Upper lobe of right lung (tissue), 1 donor: ENCODE results near the gene INO80. TPM values are rescaled to one million over a fixed set of nuclear protein-coding genes. Genes with fewer than 3 reads are reported as not detected.
"Not testable (repeated sequence)": the region's sequence is repeated elsewhere in the genome, so short reads cannot be mapped to it uniquely, and the experiment has no call there.

Experiments used
- ATAC-seq: fragments of 200-7000 bp; cut with Tn5 transposase; one replicate; pipeline ENCODE4 v1.9.1; 2020; ENCODE audit warnings: mild to moderate bottlenecking, moderate library complexity
- DNase-seq: peaks from one replicate; pipeline ENCODE4 v3.0.0-alpha.2; 2020
- H3K27ac ChIP-seq: fragments of 200-600 bp; one replicate; pipeline ENCODE4 v1.8.0; 2022
- H3K27me3 ChIP-seq: fragments of 200-600 bp; one replicate; pipeline ENCODE4 v1.8.0; 2022; ENCODE audit warnings: mild to moderate bottlenecking
- H3K36me3 ChIP-seq: fragments of 200-600 bp; one replicate; pipeline ENCODE4 v1.8.0; 2022
- H3K4me1 ChIP-seq: fragments of 200-600 bp; one replicate; pipeline ENCODE4 v1.8.0; 2022
- H3K4me3 ChIP-seq: fragments of 200-600 bp; one replicate; pipeline ENCODE4 v1.8.0; 2022; ENCODE audit warnings: mild to moderate bottlenecking
- H3K9me3 ChIP-seq: fragments of 200-600 bp; one replicate; pipeline ENCODE4 v1.8.0; 2022
- intact Hi-C: fragments of 100-400 bp; cut with DNase I; formaldehyde crosslinking; loops from one replicate; pipeline ENCODE4 v1.11.0; 2022
- total RNA-seq: library from RNA; stranded (reverse); fragmentation: NEBNext Ultra II Directional; extraction: Animal tissue kit (Norgen Biotek cat#: 25700); gene quantifications from one replicate; pipeline ENCODE4 v1.2.1, GENCODE V29; 2021
- TF ChIP-seq, protein P1 (sequence below): fragments of 200-600 bp; IDR thresholded peaks from one replicate; pipeline ENCODE4 v1.8.0; 2022; ENCODE audit warnings: antibody characterized with exemption
- donor health status: DM: no; HTN: yes; CAD: no; lungs with severe emphysema.

INO80 gene
- total RNA-seq, 1 donor from 2014 or later, result 35.6 TPM

- Histone ChIP-seq H3K9me3 (no peaks in the 10 kb centered on the region), H3K4me3 (no peak overlapping the region), H3K36me3 (no peaks in the 10 kb centered on the region), H3K27me3 (no peaks in the 10 kb centered on the region), H3K4me1 (no peaks in the 10 kb centered on the region), H3K27ac (no peak overlapping the region)
- ATAC-seq (no peak), DNase-seq (no peak)
- intact Hi-C loops, result no loop called here
- TF ChIP-seq, protein P1, sequence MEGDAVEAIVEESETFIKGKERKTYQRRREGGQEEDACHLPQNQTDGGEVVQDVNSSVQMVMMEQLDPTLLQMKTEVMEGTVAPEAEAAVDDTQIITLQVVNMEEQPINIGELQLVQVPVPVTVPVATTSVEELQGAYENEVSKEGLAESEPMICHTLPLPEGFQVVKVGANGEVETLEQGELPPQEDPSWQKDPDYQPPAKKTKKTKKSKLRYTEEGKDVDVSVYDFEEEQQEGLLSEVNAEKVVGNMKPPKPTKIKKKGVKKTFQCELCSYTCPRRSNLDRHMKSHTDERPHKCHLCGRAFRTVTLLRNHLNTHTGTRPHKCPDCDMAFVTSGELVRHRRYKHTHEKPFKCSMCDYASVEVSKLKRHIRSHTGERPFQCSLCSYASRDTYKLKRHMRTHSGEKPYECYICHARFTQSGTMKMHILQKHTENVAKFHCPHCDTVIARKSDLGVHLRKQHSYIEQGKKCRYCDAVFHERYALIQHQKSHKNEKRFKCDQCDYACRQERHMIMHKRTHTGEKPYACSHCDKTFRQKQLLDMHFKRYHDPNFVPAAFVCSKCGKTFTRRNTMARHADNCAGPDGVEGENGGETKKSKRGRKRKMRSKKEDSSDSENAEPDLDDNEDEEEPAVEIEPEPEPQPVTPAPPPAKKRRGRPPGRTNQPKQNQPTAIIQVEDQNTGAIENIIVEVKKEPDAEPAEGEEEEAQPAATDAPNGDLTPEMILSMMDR, result no peak
These were observed 37.7 kb upstream of the INO80 start for GRCh38 chr15:41153733-41154132.

GRCh38 chr15:41151451-41152005 is 35.4 kb upstream of the INO80 start:
- DNase-seq (no peak), ATAC-seq (no peak)
- TF ChIP-seq, protein P1, result no peak
- intact Hi-C loops, result no loop called here
- Histone ChIP-seq H3K9me3 (no peaks in the 10 kb centered on the region), H3K36me3 (no peaks in the 10 kb centered on the region), H3K27me3 (no peaks in the 10 kb centered on the region), H3K4me3 (no peak overlapping the region), H3K27ac (no peak overlapping the region), H3K4me1 (no peaks in the 10 kb centered on the region)

- no peak for DNase-seq
- H3K4me1 ChIP-seq, result no peaks in the 10 kb centered on the region
- H3K9me3 ChIP-seq, result no peaks in the 10 kb centered on the region
- ATAC-seq, result no peak
- no peak overlapping the region for H3K27ac ChIP-seq
- intact Hi-C loops, result no loop called here
- TF ChIP-seq, protein P1, result no peak
- H3K36me3 ChIP-seq, result no peaks in the 10 kb centered on the region
- no peaks in the 10 kb centered on the region for H3K27me3 ChIP-seq
- no peak overlapping the region for H3K4me3 ChIP-seq
These were observed 34.2 kb upstream of the INO80 start for GRCh38 chr15:41150279-41150678.

- no peaks in the 10 kb centered on the region for H3K9me3 ChIP-seq
- no peak for ATAC-seq
- no peaks in the 10 kb centered on the region for H3K36me3 ChIP-seq
- DNase-seq, result no peak
- H3K4me1 ChIP-seq, result no peaks in the 10 kb centered on the region
- intact Hi-C loops, result no loop called here
- H3K27ac ChIP-seq, result no peak overlapping the region
- no peak overlapping the region for H3K4me3 ChIP-seq
- TF ChIP-seq, protein P1, result no peak
- no peaks in the 10 kb centered on the region for H3K27me3 ChIP-seq
These were observed 32.0 kb upstream of the INO80 start for GRCh38 chr15:41148065-41148464.

DNA sequence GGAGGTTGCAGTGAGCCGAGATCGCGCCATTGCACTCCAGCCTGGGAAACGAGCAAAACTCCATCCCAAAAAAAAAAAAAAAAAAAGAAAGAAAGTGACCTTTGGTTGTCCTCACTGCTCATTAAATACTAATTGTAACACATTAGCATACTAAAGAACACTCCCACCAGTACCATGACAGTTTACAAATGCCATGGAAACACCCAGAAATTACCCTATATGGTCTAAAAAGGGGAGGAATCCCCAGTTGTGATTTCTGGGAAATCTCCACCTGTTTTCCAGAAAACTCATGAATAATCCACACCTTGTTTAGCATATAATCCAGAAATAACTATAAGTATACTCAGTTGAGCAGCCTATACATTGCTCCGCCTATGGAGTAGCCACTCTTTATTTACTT is 23.5 kb upstream of the INO80 start:
- ATAC-seq, result no peak
- Histone ChIP-seq H3K27me3 (no peaks in the 10 kb centered on the region), H3K9me3 (no peaks in the 10 kb centered on the region), H3K27ac (no peak overlapping the region), H3K36me3 (no peaks in the 10 kb centered on the region), H3K4me1 (no peaks in the 10 kb centered on the region), H3K4me3 (no peak overlapping the region)
- no peak for DNase-seq
- TF ChIP-seq, protein P1, result no peak
- intact Hi-C loops, result no loop called here

DNA sequence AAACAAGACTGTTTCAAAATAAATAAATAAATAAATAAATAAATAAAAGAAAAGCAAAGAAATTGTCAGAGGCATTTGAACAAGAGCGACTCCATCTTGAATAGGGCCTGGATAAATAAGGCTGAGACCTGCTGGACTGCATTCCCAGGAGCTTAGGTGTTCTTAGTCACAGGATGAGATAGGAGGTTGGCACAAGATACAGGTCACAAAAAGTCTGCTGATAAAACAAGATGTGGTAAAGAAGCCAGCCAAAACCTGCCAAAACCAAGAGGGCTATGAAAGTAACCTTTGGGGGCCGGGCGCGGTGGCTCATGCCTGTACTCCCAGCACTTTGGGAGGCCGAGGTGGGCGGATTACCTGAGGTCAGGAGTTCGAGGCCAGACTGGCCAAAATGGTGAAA is 23.0 kb upstream of the INO80 start:
- H3K4me3 ChIP-seq, ATAC-seq, H3K27ac ChIP-seq, H3K36me3 ChIP-seq, DNase-seq, H3K27me3 ChIP-seq, H3K9me3 ChIP-seq, intact Hi-C loops, H3K4me1 ChIP-seq: not testable (repeated sequence)

GRCh38 chr15:41135580-41135979 is 19.5 kb upstream of the INO80 start:
- DNase-seq, H3K27ac ChIP-seq, H3K36me3 ChIP-seq, H3K9me3 ChIP-seq, H3K4me3 ChIP-seq, H3K4me1 ChIP-seq, H3K27me3 ChIP-seq, intact Hi-C loops, ATAC-seq: not testable (repeated sequence)
